Measurements from ENCODE around the gene CLP1. TPM values are rescaled to one million over a fixed set of nuclear protein-coding genes. Genes with fewer than 3 reads are reported as not detected.

CLP1 gene
- total RNA-seq, 1 experiment from 2014 or later = 35.5 TPM

- no peaks in the 10 kb centered on the region for H4K20me1 ChIP-seq (ENCODE audit: control insufficient read depth, insufficient read depth, insufficient read length)
- H3K56ac ChIP-seq (ENCODE audit: insufficient read length, low read depth, low read length) = no peak overlapping the region
- H3K9me3 Mint-ChIP-seq = no peaks in the 10 kb centered on the region
- peaks cover 29% of the 10 kb centered on the region for H3K27me3 Mint-ChIP-seq (ENCODE audit: low read depth)
- H3K23ac ChIP-seq (ENCODE audit: insufficient read length, low read depth, low read length) = no peak overlapping the region
- H4K8ac ChIP-seq (replicated peaks; ENCODE audit: insufficient read length, low read depth, low read length) = no peak overlapping the region
- no peaks in the 10 kb centered on the region for H3K27me3 ChIP-seq (ENCODE audit: insufficient read depth, low read length)
- H2BK5ac ChIP-seq (ENCODE audit: insufficient read length, low read length) = no peak overlapping the region
- no peak overlapping the region for H3K18ac ChIP-seq (ENCODE audit: insufficient read length, low read depth, low read length)
- H2AFZ ChIP-seq (ENCODE audit: low read length) = no peak overlapping the region
- DNase-seq = no peak
- no peak overlapping the region for H3K27ac ChIP-seq (ENCODE audit: insufficient read length, low read depth, low read length)
- H3K36me3 Mint-ChIP-seq (ENCODE audit: insufficient read depth in 1 of 3, low read depth in 3 of 3) = no peaks in the 10 kb centered on the region
- H3K79me1 ChIP-seq (ENCODE audit: insufficient read depth, low read depth, low read length, poor library complexity, severe bottlenecking) = no peaks in the 10 kb centered on the region
- H4K5ac ChIP-seq (ENCODE audit: insufficient read length, low read depth, low read length) = no peak overlapping the region
- H3K9me3 ChIP-seq (ENCODE audit: control insufficient read depth, low read depth, low read length) = no peaks in the 10 kb centered on the region
- H3K14ac ChIP-seq (ENCODE audit: insufficient read depth, low read length) = no peak overlapping the region
- no peak overlapping the region for H2BK15ac ChIP-seq (ENCODE audit: low read depth, low read length)
- peaks cover 0 to 6% of the 10 kb centered on the region in 2 experiments; a peak in 2 of 4 replicates for H3K4me1 Mint-ChIP-seq
- no peak overlapping the region for H2BK120ac ChIP-seq (ENCODE audit: low read depth, low read length, poor library complexity, severe bottlenecking)
- no CpG with 5 or more reads among the region's 2 CpGs for WGBS (ENCODE audit: extremely low coverage, insufficient read length, low lambda C conversion rate)
- no peak overlapping the region for H3K9ac ChIP-seq (ENCODE audit: extremely low read depth, insufficient read length, low read length)
- no peak overlapping the region for H3K27ac Mint-ChIP-seq
- H2BK12ac ChIP-seq (ENCODE audit: insufficient read length, low read depth, low read length) = no peak overlapping the region
- no peaks in the 10 kb centered on the region for H3K23me2 ChIP-seq (ENCODE audit: insufficient read length, low read depth, low read length, poor library complexity, severe bottlenecking)
- no peaks in the 10 kb centered on the region for H3K79me2 ChIP-seq (ENCODE audit: insufficient read depth, low read length)
- H2BK20ac ChIP-seq (ENCODE audit: low read depth, low read length, poor library complexity, severe bottlenecking) = no peak overlapping the region
- H3K4me1 ChIP-seq (ENCODE audit: insufficient read depth, low read length) = no peaks in the 10 kb centered on the region; the same call in 1 of the 2 replicates
- no peak for TF ChIP-seq CTCF (conservative IDR thresholded peaks at IDR 0.05)
- no peak overlapping the region for H3T11ph ChIP-seq (ENCODE audit: low read length)
- no peak overlapping the region for H3K4me3 Mint-ChIP-seq
- no peak overlapping the region for H2AK5ac ChIP-seq (ENCODE audit: insufficient read length, low read length)
- H3K4me2 ChIP-seq (ENCODE audit: insufficient read depth, insufficient read length, low read length) = no peak overlapping the region
- H4K91ac ChIP-seq (ENCODE audit: insufficient read length, low read depth, low read length) = no peak overlapping the region
- H3K4ac ChIP-seq (ENCODE audit: low read depth, low read length) = no peak overlapping the region
These were observed 27.4 kb upstream of the CLP1 start for GRCh38 chr11:57630171-57630570.
